WERI-Rb-1 (cell line): ENCODE measurements around the gene PRDX2.

Experiments used
- DNase-seq: peaks from one replicate; pipeline ENCODE4 v3.0.0-alpha.2; 2020
- H3K27ac ChIP-seq: fragments of 250-450 bp; sonication (Bioruptor Pico); 2 replicates; pipeline ENCODE4 v1.5.1; 2020; ENCODE audit warnings: mild to moderate bottlenecking, moderate library complexity
- H3K27me3 ChIP-seq: fragments of 250-450 bp; sonication (Bioruptor Pico); 2 replicates; pipeline ENCODE4 v1.5.1; 2021; ENCODE audit warnings: mild to moderate bottlenecking, low read depth, moderate library complexity; ENCODE audit not compliant: insufficient read depth, severe bottlenecking
- H3K36me3 ChIP-seq: fragments of 250-450 bp; sonication (Bioruptor Pico); 2 replicates; pipeline ENCODE4 v1.5.1; 2020; ENCODE audit warnings: mild to moderate bottlenecking, moderate library complexity
- H3K4me3 ChIP-seq: 2 replicates; pipeline ENCODE4 v1.5.1; 2011; ENCODE audit warnings: low read depth, mild to moderate bottlenecking, control low read depth, low read length
- H3K9me3 ChIP-seq: fragments of 250-450 bp; sonication (Bioruptor Pico); 2 replicates; pipeline ENCODE4 v1.5.1; 2021; ENCODE audit warnings: mild to moderate bottlenecking, moderate library complexity; ENCODE audit not compliant: severe bottlenecking
- CTCF ChIP-seq: IDR thresholded peaks from 2 replicates; pipeline ENCODE4 v1.5.1; 2011; ENCODE audit warnings: low read depth, mild to moderate bottlenecking, control low read depth, inconsistent platforms, low read length

PRDX2 gene

GRCh38 chr19:12790628-12791344, 10.8 kb downstream of the PRDX2 start:
- no peak for DNase-seq
- H3K9me3 ChIP-seq, result no peaks in the 10 kb centered on the region
- H3K4me3 ChIP-seq, result peak overlapping the region; percentile 81
- TF ChIP-seq CTCF, result no peak
- H3K27me3 ChIP-seq, result no peaks in the 10 kb centered on the region
- H3K36me3 ChIP-seq, result no peaks in the 10 kb centered on the region
- H3K27ac ChIP-seq, result peak overlapping the region; percentile 96

- no peak for TF ChIP-seq CTCF
- Histone ChIP-seq H3K4me3 (peak overlapping the region; percentile 81), H3K36me3 (no peaks in the 10 kb centered on the region), H3K9me3 (no peaks in the 10 kb centered on the region), H3K27ac (peak overlapping the region; percentile 96), H3K27me3 (no peaks in the 10 kb centered on the region)
- peak; percentile 98 for DNase-seq
Observed at GRCh38 chr19:12789904-12790619, 11.5 kb downstream of the PRDX2 start.

- no peak for DNase-seq
- Histone ChIP-seq H3K27ac (peak overlapping the region; percentile 96), H3K9me3 (no peaks in the 10 kb centered on the region), H3K36me3 (no peaks in the 10 kb centered on the region), H3K4me3 (peak overlapping the region; percentile 81), H3K27me3 (no peaks in the 10 kb centered on the region)
- TF ChIP-seq CTCF, result no peak
Observed at GRCh38 chr19:12789098-12789903, 12.3 kb downstream of the PRDX2 start.

- TF ChIP-seq CTCF, result no peak
- H3K27me3 ChIP-seq, result no peaks in the 10 kb centered on the region
- DNase-seq, result peak; percentile 90
- peak overlapping the region; percentile 81 for H3K4me3 ChIP-seq
- no peaks in the 10 kb centered on the region for H3K9me3 ChIP-seq
- peak overlapping the region; percentile 96 for H3K27ac ChIP-seq
- H3K36me3 ChIP-seq, result no peaks in the 10 kb centered on the region
Observed at GRCh38 chr19:12788682-12789097, 12.9 kb downstream of the PRDX2 start.

GRCh38 chr19:12788042-12788681, 13.4 kb downstream of the PRDX2 start:
- H3K27me3 ChIP-seq, result no peaks in the 10 kb centered on the region
- no peaks in the 10 kb centered on the region for H3K9me3 ChIP-seq
- H3K27ac ChIP-seq, result peak overlapping the region; percentile 96
- no peaks in the 10 kb centered on the region for H3K36me3 ChIP-seq
- TF ChIP-seq CTCF, result no peak
- DNase-seq, result no peak
- H3K4me3 ChIP-seq, result peak overlapping the region; percentile 81
